Left lung (tissue), 10 donors: ENCODE data around the gene UBR4. TPM values are rescaled to one million over a fixed set of nuclear protein-coding genes. Genes with fewer than 3 reads are reported as not detected.

ENCODE experiments used
- ATAC-seq: fragments of 200-7000 bp; cut with Tn5 transposase; one replicate; pipeline ENCODE4 v1.9.1; 2020; ENCODE audit warnings: moderate library complexity
- DNase-seq, 4 donors: peaks; one replicate each; pipeline ENCODE4 v3.0.0-alpha.2; 2013 to 2020
- H3K27ac ChIP-seq, 2 donors: fragments of 200-600 bp; sonication (generic) in 1 of 2; one replicate each; pipeline versions ENCODE4 v1.5.0 to v1.8.0; 2020 to 2021
- H3K27me3 ChIP-seq, 2 donors: fragments of 200-600 bp; sonication (generic) in 1 of 2; one replicate each; pipeline versions ENCODE4 v1.5.0 to v1.8.0; 2020 to 2021
- H3K36me3 ChIP-seq, 2 donors: fragments of 200-600 bp; sonication (generic) in 1 of 2; one replicate each; pipeline versions ENCODE4 v1.5.0 to v1.8.0; 2020 to 2021
- H3K4me1 ChIP-seq, 2 donors: fragments of 200-600 bp; one replicate each; pipeline ENCODE4 v1.8.0; 2021
- H3K4me3 ChIP-seq, 2 donors: fragments of 200-600 bp; sonication (generic) in 1 of 2; one replicate each; pipeline versions ENCODE4 v1.5.0 to v1.8.0; 2020 to 2021; ENCODE audit warnings: mild to moderate bottlenecking in 1 of 2
- H3K9me3 ChIP-seq, 2 donors: fragments of 200-600 bp; sonication (generic) in 1 of 2; one replicate each; pipeline versions ENCODE4 v1.5.0 to v1.8.0; 2020 to 2021
- intact Hi-C, 2 donors: fragments of 100-400 bp; cut with DNase I; formaldehyde crosslinking; loops; one replicate each; pipeline versions ENCODE4 v1.11.2 to v1.14.2; 2022
- polyA plus RNA-seq, 6 donors: library from polyadenylated mRNA; unstranded; fragments of 120-200 nt; gene quantifications; one replicate each; pipeline ENCODE4 v1.2.1, GENCODE V29; 2013; ENCODE audit not compliant: insufficient read length in 6 of 6
- total RNA-seq, 2 donors: library from RNA; stranded (reverse); fragmentation: NEBNext Ultra II Directional; extraction: Animal tissue kit (Norgen Biotek cat#: 25700); gene quantifications; one replicate each; pipeline ENCODE4 v1.2.1, GENCODE V29; 2021
- TF ChIP-seq, protein P1 (sequence below), 2 donors: fragments of 200-600 bp; sonication (generic) in 1 of 2; IDR thresholded peaks; one replicate each; pipeline versions ENCODE4 v1.5.0 to v1.8.0; 2021; ENCODE audit warnings: antibody characterized with exemption in 2 of 2
- donor health status: DM: no; HTN: yes; CAD: no.
- donor health status: DM: no; HTN: no; CAD: no.

The UBR4 gene
- total and polyA plus RNA-seq, 8 donors, result 95.9 to 130 (median 109) TPM

DNA sequence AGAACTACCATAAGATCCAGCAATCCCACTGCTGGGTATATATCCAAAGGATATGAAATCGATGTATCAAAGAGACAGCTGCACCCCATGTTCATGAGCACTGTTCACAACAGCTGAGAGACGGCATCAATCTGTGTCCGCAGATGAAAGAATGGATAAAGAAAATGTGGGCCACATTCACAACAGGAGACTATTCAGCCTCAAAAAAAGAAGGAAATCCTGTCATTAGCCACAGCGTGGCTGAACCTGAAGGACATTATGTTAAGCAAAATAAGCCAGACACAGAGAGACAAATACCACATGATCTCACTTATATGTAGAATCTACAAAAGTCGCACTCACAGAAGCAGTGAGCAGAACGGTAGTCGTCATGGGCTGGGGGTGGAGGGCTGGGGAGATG is 154.4 kb downstream of the UBR4 start:
- no peak overlapping the region for H3K27ac ChIP-seq
- H3K4me1 ChIP-seq, result no peaks in the 10 kb centered on the region
- no peak overlapping the region for H3K4me3 ChIP-seq
- TF ChIP-seq, protein P1, sequence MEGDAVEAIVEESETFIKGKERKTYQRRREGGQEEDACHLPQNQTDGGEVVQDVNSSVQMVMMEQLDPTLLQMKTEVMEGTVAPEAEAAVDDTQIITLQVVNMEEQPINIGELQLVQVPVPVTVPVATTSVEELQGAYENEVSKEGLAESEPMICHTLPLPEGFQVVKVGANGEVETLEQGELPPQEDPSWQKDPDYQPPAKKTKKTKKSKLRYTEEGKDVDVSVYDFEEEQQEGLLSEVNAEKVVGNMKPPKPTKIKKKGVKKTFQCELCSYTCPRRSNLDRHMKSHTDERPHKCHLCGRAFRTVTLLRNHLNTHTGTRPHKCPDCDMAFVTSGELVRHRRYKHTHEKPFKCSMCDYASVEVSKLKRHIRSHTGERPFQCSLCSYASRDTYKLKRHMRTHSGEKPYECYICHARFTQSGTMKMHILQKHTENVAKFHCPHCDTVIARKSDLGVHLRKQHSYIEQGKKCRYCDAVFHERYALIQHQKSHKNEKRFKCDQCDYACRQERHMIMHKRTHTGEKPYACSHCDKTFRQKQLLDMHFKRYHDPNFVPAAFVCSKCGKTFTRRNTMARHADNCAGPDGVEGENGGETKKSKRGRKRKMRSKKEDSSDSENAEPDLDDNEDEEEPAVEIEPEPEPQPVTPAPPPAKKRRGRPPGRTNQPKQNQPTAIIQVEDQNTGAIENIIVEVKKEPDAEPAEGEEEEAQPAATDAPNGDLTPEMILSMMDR (IDR thresholded peaks at IDR 0.05), result no peak
- no peaks in the 10 kb centered on the region for H3K9me3 ChIP-seq
- intact Hi-C loops, result no loop called here
- H3K27me3 ChIP-seq, result peaks cover 0 to 58% of the 10 kb centered on the region in 2 donors
- peak in 1 of 4 donors; percentile 0 for DNase-seq
- no peak for ATAC-seq
- no peaks in the 10 kb centered on the region for H3K36me3 ChIP-seq

DNA sequence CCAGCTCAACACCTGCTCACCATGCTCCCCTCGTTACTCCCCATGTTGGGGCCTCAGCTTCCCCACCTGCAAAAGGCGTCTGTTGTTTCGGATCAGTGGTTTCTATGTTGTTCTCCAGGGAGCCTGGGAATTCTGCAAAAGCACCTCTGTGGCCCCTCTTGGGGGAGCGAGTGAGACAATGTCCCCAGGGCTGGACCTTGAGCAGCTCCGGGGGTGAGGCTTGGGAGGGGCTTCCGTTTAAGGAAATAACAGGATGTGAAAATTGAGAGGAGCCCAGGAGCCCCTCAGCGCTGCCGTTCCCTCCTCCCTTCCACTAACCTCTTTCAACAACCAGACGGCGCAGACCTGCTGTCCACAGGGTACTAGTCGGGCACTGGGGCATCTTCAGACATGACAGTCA is 155.1 kb downstream of the UBR4 start:
- no peaks in the 10 kb centered on the region for H3K9me3 ChIP-seq
- peaks cover 0 to 58% of the 10 kb centered on the region in 2 donors for H3K27me3 ChIP-seq
- H3K36me3 ChIP-seq, result no peaks in the 10 kb centered on the region
- ATAC-seq (no peak), DNase-seq (peak in 1 of 4 donors; percentile 21)
- intact Hi-C loops, result no loop called here
- H3K4me1 ChIP-seq, result no peaks in the 10 kb centered on the region
- no peak overlapping the region for H3K4me3 ChIP-seq
- TF ChIP-seq, protein P1 (IDR thresholded peaks at IDR 0.05), result no peak
- no peak overlapping the region for H3K27ac ChIP-seq

DNA sequence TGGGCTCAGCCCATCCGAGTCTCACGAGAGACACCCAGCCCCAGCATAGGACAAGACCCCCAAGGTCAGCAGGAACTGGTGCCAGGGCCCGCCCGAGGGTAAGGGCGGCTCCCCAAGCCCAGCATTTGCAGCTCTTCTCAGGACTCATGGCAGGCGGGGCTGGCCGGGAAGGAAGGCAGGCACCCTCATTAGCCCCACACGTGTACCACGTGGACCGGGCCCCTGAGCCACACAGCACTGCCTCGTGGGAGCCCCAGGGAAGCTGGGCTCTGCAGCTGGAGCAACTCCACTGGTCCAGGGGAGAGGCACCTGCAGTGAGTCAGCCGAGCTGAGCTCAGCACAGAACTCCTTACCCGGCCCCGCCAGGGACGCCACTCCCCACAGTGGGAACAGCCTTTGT is 155.8 kb downstream of the UBR4 start:
- Histone ChIP-seq H3K27ac (no peak overlapping the region), H3K9me3 (no peaks in the 10 kb centered on the region), H3K36me3 (no peaks in the 10 kb centered on the region), H3K4me3 (no peak overlapping the region), H3K27me3 (peaks cover 0 to 59% of the 10 kb centered on the region in 2 donors), H3K4me1 (no peaks in the 10 kb centered on the region)
- DNase-seq, result peak in 1 of 4 donors; percentile 58
- TF ChIP-seq, protein P1 (IDR thresholded peaks at IDR 0.05), result no peak
- peak; percentile 9 for ATAC-seq
- intact Hi-C loops, result no loop called here

GRCh38 chr1:19053486-19053885 is 156.6 kb downstream of the UBR4 start:
- intact Hi-C loops, result no loop called here
- no peak for ATAC-seq
- Histone ChIP-seq H3K9me3 (no peaks in the 10 kb centered on the region), H3K27me3 (peaks cover 0 to 61% of the 10 kb centered on the region in 2 donors), H3K27ac (no peak overlapping the region), H3K4me1 (no peaks in the 10 kb centered on the region), H3K36me3 (no peaks in the 10 kb centered on the region), H3K4me3 (no peak overlapping the region)
- DNase-seq, result peak in 1 of 4 donors; percentile 33
- TF ChIP-seq, protein P1 (IDR thresholded peaks at IDR 0.05), result no peak

DNA sequence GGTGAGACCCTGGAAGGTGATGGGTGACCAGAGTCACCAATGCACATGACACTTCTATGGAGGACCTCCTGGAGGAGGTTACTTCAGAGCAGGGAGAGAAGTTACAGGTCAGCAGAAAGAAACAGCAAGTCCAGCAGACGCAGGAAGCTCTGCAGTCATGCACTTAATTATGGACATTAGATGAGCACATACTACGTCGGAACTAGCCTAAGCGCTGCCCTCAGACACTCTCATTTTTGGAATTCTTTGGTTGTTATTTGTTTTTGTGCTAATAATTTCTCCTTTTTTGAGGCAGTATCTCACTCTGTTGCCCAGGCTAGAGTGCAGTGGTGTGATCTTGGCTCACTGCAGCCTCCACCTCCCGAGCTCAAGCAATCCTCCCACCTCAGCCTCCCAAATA is 160.3 kb downstream of the UBR4 start:
- intact Hi-C loops, result no loop called here
- Histone ChIP-seq H3K4me3 (no peak overlapping the region), H3K9me3 (no peaks in the 10 kb centered on the region), H3K4me1 (no peaks in the 10 kb centered on the region), H3K36me3 (no peaks in the 10 kb centered on the region), H3K27ac (no peak overlapping the region), H3K27me3 (peaks cover 0 to 26% of the 10 kb centered on the region in 2 donors)
- ATAC-seq, result no peak
- TF ChIP-seq, protein P1 (IDR thresholded peaks at IDR 0.05), result no peak
- DNase-seq, result no peak
